Activated gamma-delta T cell (primary cell): ENCODE data around the gene GNB5.
A peak's percentile ranks its signal among the peaks of the same experiment; 100 is the strongest.
"Not testable (repeated sequence)": the region's sequence is repeated elsewhere in the genome, so short reads cannot be mapped to it uniquely, and the experiment has no call there.

ENCODE experiments used
- DNase-seq: peaks from one replicate; lab custom pipeline; 2025; lab: John Stamatoyannopoulos, UW

Gene GNB5

GRCh38 chr15:52206446-52206845 is 15.3 kb upstream of the GNB5 start:
- DNase-seq: no peak

DNA sequence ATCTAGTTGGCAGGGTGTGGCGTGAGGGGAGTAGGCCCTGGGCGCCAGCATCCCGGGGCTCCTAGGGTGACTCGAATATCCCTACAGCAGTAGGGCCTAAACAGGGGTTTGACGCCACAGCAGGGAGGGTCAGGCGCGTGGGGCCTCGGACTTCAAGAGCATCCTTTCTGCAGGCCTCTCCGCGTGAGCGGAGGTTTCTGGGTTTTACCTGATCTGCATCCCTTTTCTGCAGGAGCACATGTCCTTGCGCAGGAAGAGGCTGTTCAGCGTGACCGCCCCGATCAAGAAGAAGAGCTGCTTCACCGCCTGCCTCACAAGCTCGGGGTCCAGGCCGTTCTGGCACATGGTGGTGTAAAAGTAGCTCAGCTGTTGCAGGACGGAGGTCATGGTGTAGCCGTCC is 13.5 kb upstream of the GNB5 start:
- no peak for DNase-seq

DNA sequence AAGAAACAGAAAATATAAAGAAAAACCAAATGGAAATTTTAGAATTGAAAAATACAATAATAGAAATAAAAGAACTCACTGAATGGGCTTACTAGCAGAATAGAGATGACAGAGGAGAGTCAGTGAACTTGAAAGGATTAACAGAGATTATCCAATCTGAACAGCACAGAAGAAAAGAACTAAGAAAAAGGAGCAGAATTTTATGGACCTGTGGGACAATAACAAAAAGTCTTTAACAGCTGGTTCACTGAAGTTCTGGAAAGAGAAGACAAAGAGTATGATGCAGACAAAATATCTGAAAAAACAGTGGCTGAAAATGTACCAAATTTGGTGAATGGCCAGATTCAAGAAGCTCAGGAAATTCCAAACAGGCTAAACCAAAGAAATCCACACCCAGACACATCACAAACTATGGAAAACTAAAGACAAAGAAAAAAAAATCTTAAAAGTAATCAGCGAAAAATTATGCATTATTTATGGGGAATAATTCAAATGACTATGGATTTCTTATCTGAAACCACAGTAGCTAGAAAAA is 9.7 kb upstream of the GNB5 start:
- DNase-seq: no peak

DNA sequence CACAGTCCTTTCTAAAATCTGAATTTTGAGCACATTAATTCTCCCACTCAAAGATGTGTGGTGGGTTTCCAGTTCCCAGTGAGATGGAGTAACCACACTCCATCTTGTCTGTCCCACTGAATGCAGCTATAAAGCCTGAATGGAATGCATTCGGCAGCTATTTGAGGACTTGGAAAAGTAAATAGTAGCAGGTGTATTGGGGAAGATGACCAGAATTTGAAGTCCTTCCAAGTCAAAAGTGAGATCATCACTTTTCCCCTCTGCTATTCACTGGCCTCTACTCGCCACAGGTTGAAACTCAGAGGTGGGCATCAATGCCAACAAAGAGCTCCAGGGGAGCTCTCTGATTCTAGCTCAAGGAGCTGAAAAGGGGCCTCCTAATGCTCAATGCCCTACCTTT is 8.1 kb upstream of the GNB5 start:
- DNase-seq: no peak

DNA sequence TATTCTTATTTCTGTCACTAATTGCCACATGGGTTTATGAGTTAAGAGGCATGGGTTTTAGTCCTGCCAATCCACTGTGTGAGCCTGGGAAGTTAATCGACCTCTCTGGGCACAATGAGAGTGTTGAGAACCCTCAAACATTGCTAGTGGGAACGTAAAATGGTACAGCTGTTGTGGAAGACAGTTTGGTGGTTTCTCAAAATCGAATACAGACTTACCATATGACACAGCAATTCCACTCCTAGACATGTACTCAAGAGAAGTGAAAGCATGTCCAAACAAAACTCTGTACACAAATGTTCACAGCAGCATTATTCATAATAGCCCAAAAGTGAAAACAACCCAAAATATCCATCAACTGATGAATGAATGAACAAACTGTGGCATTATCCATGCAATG is 5.7 kb upstream of the GNB5 start:
- no peak for DNase-seq

GRCh38 chr15:52193791-52194190 is 2.6 kb upstream of the GNB5 start:
- no peak for DNase-seq

DNA sequence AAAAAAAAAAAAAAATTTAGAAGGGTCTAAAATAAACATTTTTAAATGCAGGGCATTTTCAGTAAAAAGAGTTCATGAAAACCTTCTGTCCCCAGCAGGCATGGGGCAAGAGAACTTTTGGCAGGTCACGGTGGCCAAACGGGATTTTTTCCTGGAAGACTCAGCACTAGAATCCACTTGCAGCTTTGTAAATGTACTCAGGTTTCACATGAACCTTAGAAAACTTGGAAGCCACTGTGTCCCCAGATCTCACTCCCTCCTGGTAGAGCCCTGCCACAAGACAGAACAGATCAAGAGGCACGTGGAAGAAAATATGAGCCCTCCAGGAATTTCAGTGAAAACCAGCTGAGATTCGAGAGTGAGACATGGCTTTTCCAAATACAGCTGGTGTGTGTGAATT is 2.1 kb upstream of the GNB5 start:
- DNase-seq: no peak

GRCh38 chr15:52186651-52187486 is 4.3 kb downstream of the GNB5 start:
- no peak for DNase-seq

- DNase-seq: no peak
These were observed 6.0 kb downstream of the GNB5 start for GRCh38 chr15:52185151-52185561.

DNA sequence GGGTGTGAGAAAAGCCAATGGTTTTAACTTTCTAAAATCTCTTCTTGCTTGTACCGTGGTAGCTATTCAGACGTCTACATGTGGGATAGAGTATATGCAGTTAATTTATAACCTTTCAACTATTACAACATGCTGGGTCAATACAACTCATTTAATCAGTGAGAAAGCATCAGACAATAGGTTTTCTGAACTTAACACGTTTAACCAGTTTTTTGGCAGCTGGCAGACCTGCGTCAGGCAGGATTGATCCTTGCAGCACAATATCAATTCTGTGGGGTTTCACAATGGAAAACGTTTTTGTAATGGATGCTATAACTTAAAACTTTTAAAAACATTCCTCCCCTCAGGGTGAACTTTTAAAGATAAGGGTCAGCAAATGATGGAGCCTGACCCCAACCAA is 6.5 kb downstream of the GNB5 start:
- no peak for DNase-seq

- no peak for DNase-seq
These were observed 7.5 kb downstream of the GNB5 start for GRCh38 chr15:52183562-52184173.

DNA sequence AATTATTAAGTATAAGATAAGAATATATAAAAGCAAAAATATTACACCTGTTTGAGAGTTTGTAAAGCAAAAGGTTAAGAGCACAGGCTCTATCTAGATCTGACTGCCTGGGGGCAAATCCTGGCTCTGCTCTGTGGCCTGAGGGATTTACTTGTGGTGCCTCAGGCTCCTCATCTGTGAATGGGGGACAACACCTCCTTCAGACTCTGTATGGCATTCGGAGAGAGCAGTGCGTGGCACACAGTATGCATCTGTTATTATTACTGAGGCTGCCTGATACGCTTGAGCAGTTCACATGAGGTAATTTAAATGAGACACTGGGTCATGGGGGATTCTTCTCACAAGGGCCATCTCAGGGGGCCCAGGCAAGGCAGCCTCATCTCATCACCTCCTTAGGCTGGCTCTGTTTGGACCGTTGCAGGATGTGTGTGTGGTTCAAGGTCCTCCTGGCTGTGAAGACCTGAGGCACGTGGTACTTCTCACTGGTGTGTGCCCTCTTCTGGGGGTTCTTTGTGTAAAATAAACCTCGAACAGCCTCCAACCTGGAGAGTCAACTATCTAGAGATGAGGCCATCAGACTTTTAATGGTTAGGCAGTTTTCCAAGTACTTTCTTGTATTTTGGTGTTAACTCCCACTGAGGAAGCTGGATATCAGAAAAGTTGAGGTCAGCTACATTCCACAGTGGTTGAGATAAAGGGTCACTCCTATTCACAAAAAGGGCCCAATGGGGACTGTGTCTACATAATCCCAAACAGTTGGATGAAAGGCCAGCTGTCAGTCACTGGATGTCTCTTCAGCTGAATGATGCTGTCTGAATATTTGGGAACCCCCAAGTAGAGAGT is 9.0 kb downstream of the GNB5 start:
- DNase-seq: no peak

- DNase-seq: no peak
These were observed 10.2 kb downstream of the GNB5 start for GRCh38 chr15:52180851-52181450.

DNA sequence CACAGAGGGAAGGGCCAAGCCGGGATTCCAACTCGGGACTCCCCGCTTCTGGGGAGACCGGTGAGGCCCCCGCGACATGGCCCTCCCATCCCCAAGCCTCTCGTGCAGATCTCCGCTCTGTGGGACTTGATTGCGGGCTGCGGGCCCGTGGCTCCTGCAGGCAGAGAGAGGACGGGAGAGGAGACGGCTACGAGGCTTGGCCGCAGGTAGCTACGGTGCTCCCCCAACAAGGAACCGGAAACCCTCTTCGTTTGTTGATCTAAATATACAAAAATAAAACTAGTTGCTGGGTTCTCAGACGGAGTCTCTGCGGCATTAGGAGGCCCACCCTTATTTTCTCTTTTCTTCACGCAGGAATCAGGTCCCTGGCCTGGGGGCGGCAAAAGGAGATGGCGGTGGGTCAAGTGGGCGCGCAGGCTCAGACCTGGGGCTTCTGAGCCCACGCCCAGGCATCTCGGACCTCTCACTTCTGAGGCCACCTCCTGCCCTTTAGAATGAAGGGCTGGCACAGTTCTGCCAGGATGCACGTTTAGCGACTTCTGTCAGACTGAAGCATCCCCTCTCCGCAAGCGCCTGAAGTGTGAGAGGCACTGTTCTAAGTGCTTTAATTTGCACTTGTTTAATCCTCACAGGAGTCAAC is 10.9 kb downstream of the GNB5 start:
- DNase-seq: peak; percentile 43

DNA sequence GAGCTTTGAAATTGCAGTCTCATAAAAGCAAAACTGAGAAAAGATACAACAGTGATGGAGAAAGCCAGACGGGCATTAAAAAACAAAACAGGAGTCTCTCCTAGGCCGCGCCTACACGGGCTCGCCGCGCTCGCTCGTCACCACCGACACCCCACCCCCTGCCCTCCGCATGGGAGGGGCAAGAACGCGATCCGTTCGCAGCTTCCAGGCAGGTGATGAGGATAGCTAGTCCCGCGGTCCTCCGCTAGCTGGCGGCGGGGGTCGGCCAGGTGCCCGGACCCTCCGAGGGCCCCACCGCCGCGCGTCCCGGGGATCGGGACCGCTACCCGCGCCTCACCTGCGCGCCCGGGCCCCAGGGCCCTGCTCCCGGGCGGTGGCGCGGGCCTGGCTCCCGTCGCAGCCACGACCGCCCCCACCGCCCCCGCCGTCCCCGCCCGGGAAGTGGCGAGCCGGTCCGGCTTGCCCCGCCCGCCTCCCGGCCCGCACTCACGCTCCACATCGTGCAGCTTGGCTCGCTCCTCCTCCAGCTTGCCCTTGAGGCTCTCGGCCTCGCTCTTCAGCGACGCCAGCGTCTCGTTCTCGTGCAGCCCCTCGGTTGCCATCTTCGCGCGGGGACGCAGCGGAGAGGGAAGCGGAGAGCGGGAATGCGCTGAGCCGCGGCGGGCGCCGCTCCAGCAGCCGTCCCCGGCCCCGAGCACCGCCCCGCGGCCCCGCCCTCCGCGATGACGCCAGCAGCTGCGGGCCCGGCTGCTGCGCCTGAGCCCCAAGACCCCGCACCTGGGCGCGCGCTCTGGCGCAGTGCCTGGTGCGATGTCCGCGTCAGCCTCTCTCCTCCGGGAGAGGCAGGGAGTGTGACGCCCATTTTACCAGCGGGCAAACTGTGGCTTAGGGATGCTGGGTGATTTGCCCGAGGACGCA is 11.7 kb downstream of the GNB5 start:
- peak; percentile 75 for DNase-seq

DNA sequence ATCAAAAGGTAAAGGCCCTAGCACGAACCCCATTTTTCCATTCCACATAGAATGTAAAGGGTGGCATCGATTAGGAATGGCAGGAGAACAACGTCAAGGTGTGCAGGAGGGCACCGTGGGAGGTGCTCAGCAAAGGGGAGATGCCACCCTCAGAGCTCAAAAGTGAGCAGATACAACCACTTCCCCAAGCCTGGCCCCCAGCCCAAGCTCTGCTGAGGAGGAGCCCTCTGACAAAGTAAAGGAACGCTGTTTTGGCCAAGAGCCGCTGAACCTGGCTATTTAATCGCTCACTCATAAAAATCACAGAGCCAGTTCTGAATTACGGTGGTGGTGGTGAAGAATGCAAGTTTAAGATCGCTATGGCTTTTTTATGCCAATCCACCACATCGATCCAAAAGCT is 12.4 kb downstream of the GNB5 start:
- no peak for DNase-seq

DNA sequence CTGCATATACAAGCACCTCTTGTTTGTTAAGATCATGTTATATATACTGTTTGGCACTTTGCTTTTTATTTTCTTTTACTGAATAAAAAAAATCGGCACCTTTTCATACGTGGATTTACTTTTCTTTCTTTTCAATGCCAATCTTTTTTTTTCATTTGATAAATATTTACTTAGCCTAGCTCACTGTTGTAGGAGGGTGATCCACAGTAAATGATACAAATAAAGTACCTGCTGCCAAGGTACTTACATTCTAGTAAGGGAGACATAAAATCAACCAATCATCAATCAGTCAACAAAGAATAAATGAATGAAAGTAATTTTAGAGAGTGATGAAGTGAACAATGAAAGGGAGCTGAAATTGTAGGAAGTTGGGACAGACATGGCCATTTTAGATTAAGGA is 18.3 kb downstream of the GNB5 start:
- no peak for DNase-seq

- no peak for DNase-seq
These were observed 19.4 kb downstream of the GNB5 start for GRCh38 chr15:52171807-52172206.

GRCh38 chr15:52171386-52171785 is 19.8 kb downstream of the GNB5 start:
- no peak for DNase-seq

GRCh38 chr15:52170199-52170598 is 21.0 kb downstream of the GNB5 start:
- DNase-seq: not testable (repeated sequence)
